ENCODE measurements around the gene ORMDL3.

The ORMDL3 gene

GRCh38 chr17:39962642-39963220, 35.3 kb upstream of the ORMDL3 start, which contains the start of gene GSDMA:
GSDMA (plus strand) TSS chr17:39963004; CDS start chr17:39965688, 2,684 bp downstream.
- DNase-seq (ENCODE audit: extremely low spot score) = no peak
- ChIA-PET CTCF (interaction anchor here (3.3 kb wide), 1 partner anchor 17 kb away, joined by 22 read pairs; the partner anchor contains the start of gene PSMD3), POLR2A (no interaction called here)
- TF ChIP-seq CTCF (IDR thresholded peaks at IDR 0.05; ENCODE audit: control extremely low read depth, extremely low read depth, low read depth, missing control alignments) = no peak

- DNase-seq (ENCODE audit: extremely low spot score) = no peak
- CTCF ChIA-PET = interaction anchor here (2.7 to 4.0 kb wide), 3 partner anchors 13 to 67 kb away, joined by 14 to 28 read pairs (median 22); partner anchors contain the start of gene PSMD3
- POLR2A ChIA-PET = no interaction called here
- TF ChIP-seq CTCF (IDR thresholded peaks at IDR 0.05; ENCODE audit: control extremely low read depth, extremely low read depth, low read depth, missing control alignments) = no peak
Observed at GRCh38 chr17:39960524-39961041, 33.2 kb upstream of the ORMDL3 start.

- POLR2A ChIA-PET = no interaction called here
- CTCF ChIA-PET = interaction anchor here (0.9 to 4.2 kb wide), 7 partner anchors 8 to 334 kb away, joined by 3 to 42 read pairs (median 6); partner anchors contain the start of gene PSMD3
- TF ChIP-seq CTCF (IDR thresholded peaks at IDR 0.05; ENCODE audit: control extremely low read depth, extremely low read depth, low read depth, missing control alignments) = no peak
- no peak for DNase-seq (ENCODE audit: extremely low spot score)
Observed at GRCh38 chr17:39955726-39956225, 28.4 kb upstream of the ORMDL3 start.

GRCh38 chr17:39954876-39955275, 27.5 kb upstream of the ORMDL3 start:
- no peak for DNase-seq (ENCODE audit: extremely low spot score)
- CTCF ChIA-PET = interaction anchor here (0.6 to 4.2 kb wide), 6 partner anchors 9 to 333 kb away, joined by 3 to 16 read pairs (median 4); partner anchors contain the start of gene PSMD3
- TF ChIP-seq CTCF (IDR thresholded peaks at IDR 0.05; ENCODE audit: control extremely low read depth, extremely low read depth, low read depth, missing control alignments) = no peak
- POLR2A ChIA-PET = no interaction called here

GRCh38 chr17:39953471-39953888, 26.1 kb upstream of the ORMDL3 start:
- no peak for TF ChIP-seq CTCF (IDR thresholded peaks at IDR 0.05; ENCODE audit: control extremely low read depth, extremely low read depth, low read depth, missing control alignments)
- DNase-seq (ENCODE audit: extremely low spot score) = no peak
- ChIA-PET CTCF (interaction anchor here (1.1 to 4.2 kb wide), 3 partner anchors 13 to 159 kb away, joined by 3 to 16 read pairs (median 6); partner anchors contain the start of gene PSMD3), POLR2A (interaction anchor here (1.1 kb wide), 1 partner anchor 316 kb away, joined by 3 read pairs; no protein-coding TSS in a partner anchor)

- TF ChIP-seq CTCF (IDR thresholded peaks at IDR 0.05; ENCODE audit: control extremely low read depth, extremely low read depth, low read depth, missing control alignments) = no peak
- POLR2A ChIA-PET = interaction anchor here (1.1 kb wide), 1 partner anchor 315 kb away, joined by 3 read pairs; no protein-coding TSS in a partner anchor
- CTCF ChIA-PET = interaction anchor here (1.1 to 4.2 kb wide), 4 partner anchors 13 to 160 kb away, joined by 3 to 16 read pairs (median 4); partner anchors contain the start of gene PSMD3
- DNase-seq (ENCODE audit: extremely low spot score) = peak; percentile 98
Observed at GRCh38 chr17:39952680-39953470, 25.5 kb upstream of the ORMDL3 start.
